OCI-LY7 (cell line): ENCODE measurements around the gene TRMO.

Experiments
- CTCF ChIP-seq: fragments of 200-600 bp; sonication (generic); conservative IDR thresholded peaks from 2 replicates; pipeline ENCODE4 v1.5.1; 2014; ENCODE audit warnings: mild to moderate bottlenecking, antibody characterized with exemption, low read length, moderate library complexity, mixed read lengths
- EZH2phosphoT487 ChIP-seq: fragments of 200-600 bp; sonication (generic); IDR thresholded peaks from 2 replicates; pipeline ENCODE4 v1.6.1; 2018; ENCODE audit warnings: low read depth, borderline replicate concordance, mild to moderate bottlenecking, mixed run types, antibody characterized with exemption, low read length, moderate library complexity, mixed read lengths

GRCh38 chr9:97854696-97855485 is 67.4 kb downstream of the TRMO start:
- no peak for TF ChIP-seq CTCF
- TF ChIP-seq EZH2phosphoT487, result no peak
